ENCODE measurements around the gene DPF3. TPM values are rescaled to one million over a fixed set of nuclear protein-coding genes. Genes with fewer than 3 reads are reported as not detected.
"Not testable (repeated sequence)": the region's sequence is repeated elsewhere in the genome, so short reads cannot be mapped to it uniquely, and the experiment has no call there.

DPF3 gene
- total RNA-seq, 5 donors from 2014 or later (not counting 1 experiment from before 2014, with no cell fraction given), result 0.33 to 0.86 (median 0.54) TPM

- POLR2A ChIA-PET, result no interaction called here
- H3K4me1 ChIP-seq (ENCODE audit: control insufficient read depth in 1 of 2, extremely low read depth in 1 of 2, insufficient read depth in 2 of 2, low read length in 2 of 2), result no peaks in the 10 kb centered on the region
- H3K27ac ChIP-seq (ENCODE audit: low read length), result no peak overlapping the region
- Mint-ChIP-seq H3K4me3 (no peak overlapping the region), H3K27ac (no peak overlapping the region), H3K9me3 (peaks cover 0 to 3% (median 0%) of the 10 kb centered on the region in 3 donors), H3K4me1 (no peaks in the 10 kb centered on the region), H3K36me3 (peaks cover 6% of the 10 kb centered on the region), H3K27me3 (peaks cover 2 to 3% of the 10 kb centered on the region in 2 donors)
- H3K9me3 ChIP-seq, result no peaks in the 10 kb centered on the region
- DNase-seq (no peak), ATAC-seq (replicated peaks in 1 of 4) (no peak)
- CTCF ChIA-PET, result no interaction called here
- H3K36me3 ChIP-seq (ENCODE audit: control insufficient read depth in 2 of 2, extremely low read depth in 1 of 2, insufficient read depth in 1 of 2, low read length in 1 of 2), result no peaks in the 10 kb centered on the region
- 66% methylated on average over 6 of the region's 9 CpGs for WGBS (ENCODE audit: insufficient coverage)
- H3K4me3 ChIP-seq (ENCODE audit: control insufficient read depth in 1 of 2, extremely low read depth in 1 of 2, low read length in 1 of 2), result no peak overlapping the region
- H3K27me3 ChIP-seq (replicated peaks in 1 of 2; ENCODE audit: control insufficient read depth in 2 of 2, extremely low read depth in 1 of 2, insufficient read depth in 2 of 2, low read length in 1 of 2), result peaks cover 0 to 14% of the 10 kb centered on the region in 2 experiments
These were observed 17.7 kb downstream of the DPF3 start for GRCh38 chr14:72876005-72876709.

- H3K27ac ChIP-seq (ENCODE audit: low read length); CTCF ChIA-PET; H3K27ac Mint-ChIP-seq: not testable (repeated sequence)
These were observed 23.0 kb downstream of the DPF3 start for GRCh38 chr14:72870878-72871277.

GRCh38 chr14:72869407-72870329, 24.2 kb downstream of the DPF3 start:
- H3K4me1 Mint-ChIP-seq, result no peaks in the 10 kb centered on the region
- no peaks in the 10 kb centered on the region for H3K27me3 ChIP-seq (replicated peaks in 1 of 2; ENCODE audit: control insufficient read depth in 2 of 2, extremely low read depth in 1 of 2, insufficient read depth in 2 of 2, low read length in 1 of 2)
- H3K4me1 ChIP-seq (ENCODE audit: control insufficient read depth in 1 of 2, extremely low read depth in 1 of 2, insufficient read depth in 2 of 2, low read length in 2 of 2), result no peaks in the 10 kb centered on the region
- H3K36me3 ChIP-seq (ENCODE audit: control insufficient read depth in 2 of 2, extremely low read depth in 1 of 2, insufficient read depth in 1 of 2, low read length in 1 of 2), result no peaks in the 10 kb centered on the region
- peaks cover 0 to 1% of the 10 kb centered on the region in 2 donors for H3K27me3 Mint-ChIP-seq
- no peaks in the 10 kb centered on the region for H3K9me3 ChIP-seq
- H3K4me3 Mint-ChIP-seq, result no peak overlapping the region
- no peak overlapping the region for H3K27ac Mint-ChIP-seq
- WGBS (ENCODE audit: insufficient coverage), result 91% methylated on average over 5 of the region's 8 CpGs
- POLR2A ChIA-PET, result no interaction called here
- CTCF ChIA-PET, result no interaction called here
- H3K9me3 Mint-ChIP-seq, result peaks cover 0 to 5% (median 0%) of the 10 kb centered on the region in 3 donors
- H3K27ac ChIP-seq (ENCODE audit: low read length), result no peak overlapping the region
- no peak for DNase-seq
- H3K4me3 ChIP-seq (ENCODE audit: control insufficient read depth in 1 of 2, extremely low read depth in 1 of 2, low read length in 1 of 2), result no peak overlapping the region
- peaks cover 3% of the 10 kb centered on the region for H3K36me3 Mint-ChIP-seq
- ATAC-seq (replicated peaks in 1 of 4), result no peak

More at GRCh38 chr14:72870878-72871277, 23.0 kb downstream of the DPF3 start:
- H3K4me1 ChIP-seq (ENCODE audit: control insufficient read depth in 1 of 2, extremely low read depth in 1 of 2, insufficient read depth in 2 of 2, low read length in 2 of 2); ATAC-seq (replicated peaks in 1 of 4); H3K27me3 ChIP-seq (replicated peaks in 1 of 2; ENCODE audit: control insufficient read depth in 2 of 2, extremely low read depth in 1 of 2, insufficient read depth in 2 of 2, low read length in 1 of 2); H3K36me3 ChIP-seq (ENCODE audit: control insufficient read depth in 2 of 2, extremely low read depth in 1 of 2, insufficient read depth in 1 of 2, low read length in 1 of 2); H3K9me3 ChIP-seq; H3K36me3 Mint-ChIP-seq; H3K4me1 Mint-ChIP-seq; H3K27me3 Mint-ChIP-seq; DNase-seq; POLR2A ChIA-PET; H3K4me3 ChIP-seq (ENCODE audit: control insufficient read depth in 1 of 2, extremely low read depth in 1 of 2, low read length in 1 of 2); H3K9me3 Mint-ChIP-seq; H3K4me3 Mint-ChIP-seq: not testable (repeated sequence)
- WGBS (ENCODE audit: insufficient coverage), result no CpG with 5 or more reads among the region's 4 CpGs

- no peaks in the 10 kb centered on the region for H3K4me1 ChIP-seq (ENCODE audit: control insufficient read depth in 1 of 2, extremely low read depth in 1 of 2, insufficient read depth in 2 of 2, low read length in 2 of 2)
- H3K4me3 ChIP-seq (ENCODE audit: control insufficient read depth in 1 of 2, extremely low read depth in 1 of 2, low read length in 1 of 2), result no peak overlapping the region
- H3K9me3 Mint-ChIP-seq, result peaks cover 0 to 5% (median 0%) of the 10 kb centered on the region in 3 donors
- H3K27me3 ChIP-seq (replicated peaks in 1 of 2; ENCODE audit: control insufficient read depth in 2 of 2, extremely low read depth in 1 of 2, insufficient read depth in 2 of 2, low read length in 1 of 2), result no peaks in the 10 kb centered on the region
- no peak for ATAC-seq (replicated peaks in 1 of 4)
- H3K9me3 ChIP-seq, result no peaks in the 10 kb centered on the region
- no peak overlapping the region for H3K27ac Mint-ChIP-seq
- H3K4me3 Mint-ChIP-seq, result no peak overlapping the region
- H3K27ac ChIP-seq (ENCODE audit: low read length), result no peak overlapping the region
- H3K4me1 Mint-ChIP-seq, result peaks cover 0 to 2% (median 0%) of the 10 kb centered on the region in 3 donors
- WGBS (ENCODE audit: insufficient coverage), result 79% methylated on average over 3 of the region's 3 CpGs
- POLR2A ChIA-PET, result no interaction called here
- H3K36me3 Mint-ChIP-seq, result peaks cover 3% of the 10 kb centered on the region
- CTCF ChIA-PET, result no interaction called here
- no peaks in the 10 kb centered on the region for H3K27me3 Mint-ChIP-seq
- H3K36me3 ChIP-seq (ENCODE audit: control insufficient read depth in 2 of 2, extremely low read depth in 1 of 2, insufficient read depth in 1 of 2, low read length in 1 of 2), result no peaks in the 10 kb centered on the region
- DNase-seq, result no peak
These were observed 25.4 kb downstream of the DPF3 start for GRCh38 chr14:72868500-72868899.

GRCh38 chr14:72864712-72865365, 29.1 kb downstream of the DPF3 start:
- H3K4me1 ChIP-seq (ENCODE audit: control insufficient read depth in 1 of 2, extremely low read depth in 1 of 2, insufficient read depth in 2 of 2, low read length in 2 of 2), result no peaks in the 10 kb centered on the region
- POLR2A ChIA-PET, result no interaction called here
- Mint-ChIP-seq H3K4me1 (peaks cover 0 to 5% (median 2%) of the 10 kb centered on the region in 3 donors), H3K27ac (no peak overlapping the region), H3K36me3 (no peaks in the 10 kb centered on the region), H3K27me3 (peaks cover 0 to 4% of the 10 kb centered on the region in 2 donors), H3K9me3 (no peaks in the 10 kb centered on the region), H3K4me3 (no peak overlapping the region)
- peaks cover 0 to 2% of the 10 kb centered on the region in 2 experiments for H3K27me3 ChIP-seq (replicated peaks in 1 of 2; ENCODE audit: control insufficient read depth in 2 of 2, extremely low read depth in 1 of 2, insufficient read depth in 2 of 2, low read length in 1 of 2)
- DNase-seq (no peak), ATAC-seq (replicated peaks in 1 of 4) (no peak)
- no peak overlapping the region for H3K4me3 ChIP-seq (ENCODE audit: control insufficient read depth in 1 of 2, extremely low read depth in 1 of 2, low read length in 1 of 2)
- CTCF ChIA-PET, result no interaction called here
- no peaks in the 10 kb centered on the region for H3K9me3 ChIP-seq
- no peak overlapping the region for H3K27ac ChIP-seq (ENCODE audit: low read length)
- WGBS (ENCODE audit: insufficient coverage), result 90% methylated on average over 6 of the region's 6 CpGs
- no peaks in the 10 kb centered on the region for H3K36me3 ChIP-seq (ENCODE audit: control insufficient read depth in 2 of 2, extremely low read depth in 1 of 2, insufficient read depth in 1 of 2, low read length in 1 of 2)

Data from T-cell (primary cell).